CD14-positive monocyte (primary cell): Measurements from ENCODE around the gene SRF. TPM values are rescaled to one million over a fixed set of nuclear protein-coding genes. Genes with fewer than 3 reads are reported as not detected.

Experiments used
- DNase-seq, 3 donors: peaks; one replicate each; pipeline ENCODE4 v3.0.0-alpha.2; 2011 to 2022
- H2AFZ ChIP-seq: 2 replicates; pipeline ENCODE4 v1.6.0; 2012; ENCODE audit warnings: mild to moderate bottlenecking, low read depth, low read length, inconsistent platforms; ENCODE audit not compliant: insufficient read depth, poor library complexity, severe bottlenecking
- H3K27ac ChIP-seq, 2 donors: 1 replicate in 1 of 2; 2 replicates in 1 of 2; pipeline ENCODE4 v1.5.1; 2012 to 2013; ENCODE audit warnings: low read length in 2 of 2, control low read depth in 1 of 2, inconsistent platforms in 1 of 2, low read depth in 1 of 2, mild to moderate bottlenecking in 1 of 2
- H3K27me3 ChIP-seq, 2 donors: one replicate each; pipeline versions ENCODE4 v1.6.0 to v1.6.1; 2011 to 2013; ENCODE audit warnings: low read length in 2 of 2; ENCODE audit not compliant: control insufficient read depth in 2 of 2, insufficient read depth in 2 of 2
- H3K36me3 ChIP-seq, 2 donors: replicated peaks in 1 of 2; 1 replicate in 1 of 2; 2 replicates in 1 of 2; pipeline versions ENCODE4 v1.5.1 to v1.6.1; 2012 to 2013; ENCODE audit warnings: low read length in 2 of 2, control low read depth in 1 of 2, inconsistent platforms in 1 of 2, mild to moderate bottlenecking in 1 of 2; ENCODE audit not compliant: insufficient read depth in 2 of 2, control insufficient read depth in 1 of 2
- H3K4me1 ChIP-seq, 2 donors: 1 replicate in 1 of 2; 2 replicates in 1 of 2; pipeline versions ENCODE4 v1.5.1 to v1.6.1; 2012 to 2013; ENCODE audit warnings: low read length in 2 of 2, control low read depth in 1 of 2, inconsistent platforms in 1 of 2, mild to moderate bottlenecking in 1 of 2, moderate library complexity in 1 of 2; ENCODE audit not compliant: insufficient read depth in 2 of 2, control insufficient read depth in 1 of 2
- H3K4me2 ChIP-seq: replicated peaks from 2 replicates; pipeline ENCODE3; 2012; ENCODE audit warnings: low read length, moderate library complexity, mild to moderate bottlenecking; ENCODE audit not compliant: poor library complexity, severe bottlenecking; ENCODE audit errors: extremely low read depth
- H3K4me3 ChIP-seq, 3 experiments: fragments of 200-600 bp in 1 of 3; sonication (generic) in 1 of 3; replicated peaks in 1 of 3; 1 replicate in 2 of 3; 2 replicates in 1 of 3; pipeline ENCODE4 v1.5.1; 2011 to 2013; ENCODE audit warnings: low read length in 3 of 3, mild to moderate bottlenecking in 3 of 3, control low read depth in 2 of 3, low read depth in 2 of 3, inconsistent platforms in 1 of 3, moderate library complexity in 1 of 3
- H3K79me2 ChIP-seq: 2 replicates; pipeline ENCODE4 v1.6.0; 2012; ENCODE audit warnings: mild to moderate bottlenecking, control low read depth, inconsistent platforms, low read length, moderate library complexity; ENCODE audit not compliant: insufficient read depth
- H3K9ac ChIP-seq: 2 replicates; pipeline ENCODE4 v1.6.0; 2017; ENCODE audit warnings: low read length, mild to moderate bottlenecking; ENCODE audit not compliant: insufficient read depth, poor library complexity, severe bottlenecking
- H3K9me3 ChIP-seq, 2 donors: replicated peaks in 1 of 2; 1 replicate in 1 of 2; 2 replicates in 1 of 2; pipeline versions ENCODE4 v1.5.1 to v1.6.1; 2012 to 2013; ENCODE audit warnings: low read length in 2 of 2, control low read depth in 1 of 2; ENCODE audit not compliant: control insufficient read depth in 1 of 2, insufficient read depth in 1 of 2
- H4K20me1 ChIP-seq: 2 replicates; pipeline ENCODE4 v1.6.0; 2012; ENCODE audit warnings: mild to moderate bottlenecking, low read length, control low read depth, moderate library complexity; ENCODE audit not compliant: insufficient read depth
- H3K27ac Mint-ChIP-seq, 7 donors: one replicate each; pipeline ENCODE4 v1.8.0; 2020; ENCODE audit warnings: mild to moderate bottlenecking in 7 of 7, mixed read lengths in 7 of 7, moderate library complexity in 6 of 7, inconsistent platforms in 2 of 7
- H3K27me3 Mint-ChIP-seq, 3 donors: one replicate each; pipeline ENCODE4 v1.8.0; 2021 to 2022; ENCODE audit warnings: low read depth in 3 of 3, mild to moderate bottlenecking in 3 of 3, mixed read lengths in 3 of 3, moderate library complexity in 3 of 3, inconsistent platforms in 1 of 3
- H3K36me3 Mint-ChIP-seq, 2 donors: one replicate each; pipeline ENCODE4 v1.8.0; 2020; ENCODE audit warnings: mixed read lengths in 2 of 2, inconsistent platforms in 1 of 2, mild to moderate bottlenecking in 1 of 2
- H3K4me1 Mint-ChIP-seq: one replicate; pipeline ENCODE4 v1.8.0; 2020; ENCODE audit warnings: mild to moderate bottlenecking, mixed read lengths
- H3K4me3 Mint-ChIP-seq, 2 donors: one replicate each; pipeline ENCODE4 v1.8.0; 2020; ENCODE audit warnings: mild to moderate bottlenecking in 2 of 2, mixed read lengths in 2 of 2, moderate library complexity in 1 of 2
- H3K9me3 Mint-ChIP-seq, 7 donors: one replicate each; pipeline ENCODE4 v1.8.0; 2020 to 2022; ENCODE audit warnings: mixed read lengths in 7 of 7, mild to moderate bottlenecking in 6 of 7, moderate library complexity in 6 of 7, inconsistent platforms in 2 of 7
- CTCF ChIP-seq: fragments of 200-600 bp; IDR thresholded peaks from one replicate; pipeline ENCODE4 v1.8.0; 2022; ENCODE audit warnings: antibody characterized with exemption, mild to moderate bottlenecking
- WGBS: methylation state at CpG from one replicate; pipeline ENCODE4 v1.1.5; 2013; ENCODE audit warnings: missing lambda C conversion rate; ENCODE audit not compliant: insufficient coverage; 5-methylcytosine and 5-hydroxymethylcytosine counted together
- intact Hi-C, 2 donors: fragments of 100-400 bp; cut with micrococcal nuclease; formaldehyde crosslinking; loops; one replicate each; pipeline versions ENCODE4 v1.15.0 to v1.15.1; 2023
- polyA plus RNA-seq, 3 donors: library from polyadenylated mRNA; depleted of rRNA in 1 of 3; unstranded in 2 of 3; stranded (reverse) in 1 of 3; fragments of 300-500 nt in 2 of 3; fragments of >200 nt in 1 of 3; fragmentation: Illumina TruSeq in 2 of 3; gene quantifications; 1 replicate in 2 of 3; 2 replicates in 1 of 3; pipeline ENCODE4 v1.2.3, GENCODE V29; 2012 to 2021

The SRF gene
- polyA plus RNA-seq, 3 donors: 3.6 to 26.9 (median 3.8) TPM

- no peaks in the 10 kb centered on the region for H3K36me3 Mint-ChIP-seq
These were observed 29.4 kb upstream of the SRF start for GRCh38 chr6:43141644-43142043.

DNA sequence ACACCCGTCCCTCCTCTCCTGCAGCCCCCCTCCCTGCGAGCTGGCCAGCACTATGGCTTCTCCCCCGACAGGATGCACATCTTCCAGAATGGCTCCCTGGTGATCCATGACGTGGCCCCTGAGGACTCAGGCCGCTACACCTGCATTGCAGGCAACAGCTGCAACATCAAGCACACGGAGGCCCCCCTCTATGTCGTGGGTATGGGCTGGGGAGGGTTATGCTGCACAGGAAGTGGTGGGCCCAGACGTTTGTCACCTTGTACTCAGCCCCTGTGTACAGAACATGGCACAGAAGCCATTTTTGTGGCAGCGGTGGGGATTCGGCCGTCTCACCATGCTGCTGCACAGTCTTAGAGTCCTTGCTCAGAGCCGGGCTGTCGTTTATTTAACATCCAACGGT is 29.0 kb upstream of the SRF start:
- intact Hi-C loops: loop anchor here (2.0 to 5.0 kb wide), 3 partner anchors 135 to 241 kb away; no protein-coding TSS in a partner anchor
- Histone ChIP-seq H3K9me3 (no peaks in the 10 kb centered on the region), H3K4me3 (no peak overlapping the region), H3K4me1 (peaks cover 7% of the 10 kb centered on the region in 2 donors), H3K9ac (no peak overlapping the region), H3K79me2 (no peaks in the 10 kb centered on the region), H3K36me3 (no peaks in the 10 kb centered on the region), H4K20me1 (no peaks in the 10 kb centered on the region), H2AFZ (peak overlapping the region; percentile 83), H3K27ac (no peak overlapping the region), H3K27me3 (no peaks in the 10 kb centered on the region), H3K4me2 (no peak overlapping the region)
- peaks cover 7% of the 10 kb centered on the region for H3K4me1 Mint-ChIP-seq
- WGBS: 78% methylated on average over 10 of the region's 14 CpGs
- H3K27me3 Mint-ChIP-seq: peaks cover 0 to 6% (median 0%) of the 10 kb centered on the region in 3 donors
- no peak overlapping the region for H3K27ac Mint-ChIP-seq
- TF ChIP-seq CTCF: no peak
- DNase-seq: no peak
- H3K9me3 Mint-ChIP-seq: no peaks in the 10 kb centered on the region
- H3K36me3 Mint-ChIP-seq: no peaks in the 10 kb centered on the region
- H3K4me3 Mint-ChIP-seq: no peak overlapping the region

More at GRCh38 chr6:43141644-43142043, 29.4 kb upstream of the SRF start:
- intact Hi-C loops: loop anchor here (2.0 to 5.0 kb wide), 3 partner anchors 134 to 241 kb away; no protein-coding TSS in a partner anchor
- Histone ChIP-seq H2AFZ (no peak overlapping the region), H3K27me3 (no peaks in the 10 kb centered on the region), H4K20me1 (no peaks in the 10 kb centered on the region), H3K9me3 (no peaks in the 10 kb centered on the region), H3K79me2 (no peaks in the 10 kb centered on the region), H3K4me3 (no peak overlapping the region), H3K4me2 (no peak overlapping the region), H3K27ac (no peak overlapping the region), H3K36me3 (no peaks in the 10 kb centered on the region), H3K9ac (no peak overlapping the region), H3K4me1 (peaks cover 7% of the 10 kb centered on the region in 2 donors)
- Mint-ChIP-seq H3K4me3 (no peak overlapping the region), H3K4me1 (peaks cover 7% of the 10 kb centered on the region), H3K27ac (no peak overlapping the region), H3K27me3 (peaks cover 0 to 4% (median 0%) of the 10 kb centered on the region in 3 donors), H3K9me3 (no peaks in the 10 kb centered on the region)
- no peak for DNase-seq
- WGBS: 98% methylated on average over 16 of the region's 16 CpGs
- TF ChIP-seq CTCF: no peak
